ENCODE data around the gene ZNF175. TPM values are rescaled to one million over a fixed set of nuclear protein-coding genes. Genes with fewer than 3 reads are reported as not detected.

ZNF175 gene
- total RNA-seq, 1 donor from 2014 or later: 8.1 TPM

GRCh38 chr19:51530616-51531015, 40.5 kb upstream of the ZNF175 start:
- no peak overlapping the region for H3K27ac Mint-ChIP-seq
- H3K27me3 Mint-ChIP-seq (ENCODE audit: insufficient read depth, low read depth): peaks cover 8% of the 10 kb centered on the region
- H3K4me3 ChIP-seq: no peak overlapping the region
- no peak overlapping the region for H3K9ac ChIP-seq
- no peaks in the 10 kb centered on the region for H3K27me3 ChIP-seq
- H3K9me3 Mint-ChIP-seq: no peaks in the 10 kb centered on the region
- H3K4me2 ChIP-seq: no peak overlapping the region
- no peaks in the 10 kb centered on the region for H3K4me1 ChIP-seq
- H3K4me1 Mint-ChIP-seq: no peaks in the 10 kb centered on the region
- no peaks in the 10 kb centered on the region for H3K36me3 ChIP-seq
- no peaks in the 10 kb centered on the region for H4K20me1 ChIP-seq (ENCODE audit: low read depth)
- H3K36me3 Mint-ChIP-seq: no peaks in the 10 kb centered on the region
- no peak overlapping the region for H3K4me3 Mint-ChIP-seq
- peaks cover 9% of the 10 kb centered on the region for H3K9me3 ChIP-seq (ENCODE audit: low read depth)
- no peak for TF ChIP-seq EZH2phosphoT487 (IDR thresholded peaks at IDR 0.05)
- no peak for TF ChIP-seq EZH2 (IDR thresholded peaks at IDR 0.05)
- TF ChIP-seq CTCF (IDR thresholded peaks at IDR 0.05): no peak
- H3K27ac ChIP-seq: no peak overlapping the region
- H2AFZ ChIP-seq (replicated peaks): no peak overlapping the region
- no peaks in the 10 kb centered on the region for H3K79me2 ChIP-seq (ENCODE audit: low read depth)
- H3F3A ChIP-seq (ENCODE audit: low read depth): no peaks in the 10 kb centered on the region
- DNase-seq (ENCODE audit: low spot score): no peak

GRCh38 chr19:51531349-51532315, 39.5 kb upstream of the ZNF175 start, which contains the start of gene SIGLEC6:
TSS of gene SIGLEC6 (minus strand) at chr19:51531670. CDS start at chr19:51531648, 22 bp downstream.
- Histone ChIP-seq H3K4me3 (no peak within 1 kb of the TSS), H3K9me3 (ENCODE audit: low read depth) (peaks cover 14% of the 10 kb centered on the region), H2AFZ (replicated peaks) (no peak within 1 kb of the TSS), H3F3A (ENCODE audit: low read depth) (no peaks in the 10 kb centered on the region), H3K36me3 (no peaks in the 10 kb centered on the region), H3K4me2 (no peak within 1 kb of the TSS), H3K9ac (no peak within 1 kb of the TSS), H3K27me3 (no peaks in the 10 kb centered on the region), H3K79me2 (ENCODE audit: low read depth) (no peaks in the 10 kb centered on the region), H3K4me1 (no peaks in the 10 kb centered on the region), H4K20me1 (ENCODE audit: low read depth) (no peaks in the 10 kb centered on the region), H3K27ac (no peak within 1 kb of the TSS)
- TF ChIP-seq EZH2phosphoT487 (IDR thresholded peaks at IDR 0.05): no peak
- no peak for TF ChIP-seq EZH2 (IDR thresholded peaks at IDR 0.05)
- no peak for TF ChIP-seq CTCF (IDR thresholded peaks at IDR 0.05)
- Mint-ChIP-seq H3K9me3 (no peaks in the 10 kb centered on the region), H3K36me3 (no peaks in the 10 kb centered on the region), H3K4me1 (no peaks in the 10 kb centered on the region), H3K27me3 (ENCODE audit: insufficient read depth, low read depth) (peaks cover 6% of the 10 kb centered on the region), H3K4me3 (no peak within 1 kb of the TSS), H3K27ac (no peak within 1 kb of the TSS)
- DNase-seq (ENCODE audit: low spot score): no peak

- H3K27me3 ChIP-seq: no peaks in the 10 kb centered on the region
- no peaks in the 10 kb centered on the region for H3K4me1 ChIP-seq
- no peak overlapping the region for H2AFZ ChIP-seq (replicated peaks)
- no peak overlapping the region for H3K4me3 Mint-ChIP-seq
- no peaks in the 10 kb centered on the region for H3K79me2 ChIP-seq (ENCODE audit: low read depth)
- H3K4me1 Mint-ChIP-seq: no peaks in the 10 kb centered on the region
- DNase-seq (ENCODE audit: low spot score): no peak
- no peaks in the 10 kb centered on the region for H3K36me3 ChIP-seq
- TF ChIP-seq EZH2 (IDR thresholded peaks at IDR 0.05) (no peak), CTCF (IDR thresholded peaks at IDR 0.05) (no peak), EZH2phosphoT487 (IDR thresholded peaks at IDR 0.05) (no peak)
- H3K4me2 ChIP-seq: no peak overlapping the region
- H3K9me3 ChIP-seq (ENCODE audit: low read depth): peaks cover 14% of the 10 kb centered on the region
- H3F3A ChIP-seq (ENCODE audit: low read depth): no peaks in the 10 kb centered on the region
- H3K27ac ChIP-seq: no peak overlapping the region
- no peak overlapping the region for H3K27ac Mint-ChIP-seq
- H3K4me3 ChIP-seq: no peak overlapping the region
- H4K20me1 ChIP-seq (ENCODE audit: low read depth): no peaks in the 10 kb centered on the region
- H3K27me3 Mint-ChIP-seq (ENCODE audit: insufficient read depth, low read depth): peaks cover 2% of the 10 kb centered on the region
- H3K36me3 Mint-ChIP-seq: no peaks in the 10 kb centered on the region
- H3K9me3 Mint-ChIP-seq: no peaks in the 10 kb centered on the region
- H3K9ac ChIP-seq: no peak overlapping the region
Observed at GRCh38 chr19:51535535-51535934, 35.5 kb upstream of the ZNF175 start.
